PFSK-1 (cell line): Measurements from ENCODE around the gene SEC14L2.

Source experiments
- FOXP2 ChIP-seq: optimal IDR thresholded peaks from 2 replicates; pipeline ENCODE3; 2011; ENCODE audit warnings: borderline replicate concordance, control low read depth, inconsistent platforms; ENCODE audit not compliant: insufficient read depth; ENCODE audit errors: extremely low read length, extremely low read depth
- POLR2AphosphoS5 ChIP-seq: IDR thresholded peaks from 2 replicates; pipeline ENCODE4 v1.6.1; 2012; ENCODE audit warnings: low read depth, mild to moderate bottlenecking, control low read depth, low read length, moderate library complexity
- SIN3A ChIP-seq: IDR thresholded peaks from 2 replicates; pipeline ENCODE4 v1.6.1; 2012; ENCODE audit warnings: mild to moderate bottlenecking, low read length, moderate library complexity, borderline replicate concordance; ENCODE audit not compliant: insufficient read depth
- TAF1 ChIP-seq: IDR thresholded peaks from 2 replicates; pipeline ENCODE4 v1.6.1; 2012; ENCODE audit warnings: low read length, control low read depth, borderline replicate concordance; ENCODE audit not compliant: insufficient read depth
- TF ChIP-seq, protein P1 (sequence below), 2 experiments: IDR thresholded peaks; 2 replicates each; pipeline versions ENCODE4 v1.6.1 to v1.8.0; 2011 to 2012; ENCODE audit warnings: low read depth in 2 of 2, low read length in 2 of 2, control low read depth in 1 of 2, inconsistent platforms in 1 of 2, mild to moderate bottlenecking in 1 of 2, moderate library complexity in 1 of 2; ENCODE audit not compliant: insufficient read depth in 1 of 2

Gene SEC14L2

DNA sequence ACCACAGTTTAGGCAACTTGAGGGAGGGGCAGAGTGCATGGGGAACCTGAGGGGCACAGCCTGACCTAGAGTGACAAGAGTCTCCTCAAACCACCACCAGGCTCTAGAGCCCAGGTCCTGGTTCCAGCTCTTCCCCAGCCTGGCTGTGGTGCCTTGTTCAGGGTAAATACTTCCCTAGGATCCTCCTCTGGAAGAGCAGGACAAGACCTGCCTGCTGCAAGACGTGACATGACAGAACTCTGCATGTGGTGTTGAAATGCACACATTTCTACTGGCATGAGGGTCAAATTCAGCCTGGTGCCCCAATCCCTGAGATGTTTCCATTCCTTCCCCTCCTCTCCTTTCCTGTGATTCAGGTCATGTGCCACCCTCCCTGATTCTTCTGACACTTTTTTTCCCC lies 3.3 kb downstream of the SEC14L2 start:
- TF ChIP-seq SIN3A (no peak), POLR2AphosphoS5 (no peak), FOXP2 (no peak), TAF1 (no peak)
- TF ChIP-seq, protein P1, sequence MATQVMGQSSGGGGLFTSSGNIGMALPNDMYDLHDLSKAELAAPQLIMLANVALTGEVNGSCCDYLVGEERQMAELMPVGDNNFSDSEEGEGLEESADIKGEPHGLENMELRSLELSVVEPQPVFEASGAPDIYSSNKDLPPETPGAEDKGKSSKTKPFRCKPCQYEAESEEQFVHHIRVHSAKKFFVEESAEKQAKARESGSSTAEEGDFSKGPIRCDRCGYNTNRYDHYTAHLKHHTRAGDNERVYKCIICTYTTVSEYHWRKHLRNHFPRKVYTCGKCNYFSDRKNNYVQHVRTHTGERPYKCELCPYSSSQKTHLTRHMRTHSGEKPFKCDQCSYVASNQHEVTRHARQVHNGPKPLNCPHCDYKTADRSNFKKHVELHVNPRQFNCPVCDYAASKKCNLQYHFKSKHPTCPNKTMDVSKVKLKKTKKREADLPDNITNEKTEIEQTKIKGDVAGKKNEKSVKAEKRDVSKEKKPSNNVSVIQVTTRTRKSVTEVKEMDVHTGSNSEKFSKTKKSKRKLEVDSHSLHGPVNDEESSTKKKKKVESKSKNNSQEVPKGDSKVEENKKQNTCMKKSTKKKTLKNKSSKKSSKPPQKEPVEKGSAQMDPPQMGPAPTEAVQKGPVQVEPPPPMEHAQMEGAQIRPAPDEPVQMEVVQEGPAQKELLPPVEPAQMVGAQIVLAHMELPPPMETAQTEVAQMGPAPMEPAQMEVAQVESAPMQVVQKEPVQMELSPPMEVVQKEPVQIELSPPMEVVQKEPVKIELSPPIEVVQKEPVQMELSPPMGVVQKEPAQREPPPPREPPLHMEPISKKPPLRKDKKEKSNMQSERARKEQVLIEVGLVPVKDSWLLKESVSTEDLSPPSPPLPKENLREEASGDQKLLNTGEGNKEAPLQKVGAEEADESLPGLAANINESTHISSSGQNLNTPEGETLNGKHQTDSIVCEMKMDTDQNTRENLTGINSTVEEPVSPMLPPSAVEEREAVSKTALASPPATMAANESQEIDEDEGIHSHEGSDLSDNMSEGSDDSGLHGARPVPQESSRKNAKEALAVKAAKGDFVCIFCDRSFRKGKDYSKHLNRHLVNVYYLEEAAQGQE (IDR thresholded peaks at IDR 0.05; ENCODE audit: insufficient read depth in 1 of 2, low read depth in 2 of 2, low read length in 2 of 2) = no peak

GRCh38 chr22:30402028-30402765 lies 5.4 kb downstream of the SEC14L2 start:
- TF ChIP-seq POLR2AphosphoS5 (no peak), SIN3A (no peak), TAF1 (no peak), FOXP2 (no peak)
- TF ChIP-seq, protein P1 (IDR thresholded peaks at IDR 0.05; ENCODE audit: insufficient read depth in 1 of 2, low read depth in 2 of 2, low read length in 2 of 2) = no peak

DNA sequence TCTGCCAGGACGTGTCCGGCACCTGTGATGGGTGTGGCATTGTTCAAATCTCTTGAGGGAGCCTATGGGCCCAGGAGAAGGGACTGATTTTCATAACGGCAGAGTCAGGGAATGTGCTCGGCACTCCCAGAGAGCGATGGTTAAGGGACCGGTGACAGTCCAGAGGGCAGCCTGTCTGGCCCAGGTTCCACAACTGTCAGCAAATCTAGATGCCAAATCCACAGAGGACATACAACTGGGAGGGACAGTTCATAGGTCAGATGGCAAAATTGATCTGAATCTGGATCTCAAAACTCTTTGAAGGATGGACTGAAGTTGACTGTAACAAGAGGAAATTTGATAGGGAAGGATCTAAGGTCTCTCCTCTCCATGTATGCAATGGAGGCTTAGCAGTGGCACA lies 7.5 kb downstream of the SEC14L2 start:
- TF ChIP-seq POLR2AphosphoS5 (no peak), TAF1 (no peak), FOXP2 (no peak), SIN3A (no peak)
- TF ChIP-seq, protein P1 (IDR thresholded peaks at IDR 0.05; ENCODE audit: insufficient read depth in 1 of 2, low read depth in 2 of 2, low read length in 2 of 2) = no peak

- TF ChIP-seq SIN3A (no peak), POLR2AphosphoS5 (no peak), FOXP2 (no peak), TAF1 (no peak)
- TF ChIP-seq, protein P1 (IDR thresholded peaks at IDR 0.05; ENCODE audit: insufficient read depth in 1 of 2, low read depth in 2 of 2, low read length in 2 of 2) = no peak
Observed at GRCh38 chr22:30405731-30406130, 8.9 kb downstream of the SEC14L2 start.
